Sigmoid colon (tissue), 7 donors: ENCODE measurements around the gene SGO2. TPM values are rescaled to one million over a fixed set of nuclear protein-coding genes. Genes with fewer than 3 reads are reported as not detected.
"Not testable (repeated sequence)": the region's sequence is repeated elsewhere in the genome, so short reads cannot be mapped to it uniquely, and the experiment has no call there.

Source experiments
- DNase-seq: peaks from one replicate; pipeline ENCODE4 v3.0.0-alpha.2; 2019
- H3K27ac ChIP-seq, 4 donors: fragments of 200-600 bp; sonication (generic); one replicate each; pipeline ENCODE4 v1.5.1; 2016 to 2019; ENCODE audit warnings: mild to moderate bottlenecking in 1 of 4
- H3K27me3 ChIP-seq, 3 donors: fragments of 200-600 bp; sonication (generic); one replicate each; pipeline ENCODE4 v1.5.1; 2019; ENCODE audit warnings: mild to moderate bottlenecking in 1 of 3
- H3K36me3 ChIP-seq, 4 donors: fragments of 200-600 bp; sonication (generic); one replicate each; pipeline ENCODE4 v1.5.1; 2016 to 2019
- H3K4me1 ChIP-seq, 4 donors: fragments of 200-600 bp; sonication (generic); one replicate each; pipeline ENCODE4 v1.5.1; 2017 to 2019
- H3K4me3 ChIP-seq, 4 donors: fragments of 200-600 bp; sonication (generic); one replicate each; pipeline ENCODE4 v1.5.1; 2017 to 2019; ENCODE audit warnings: mild to moderate bottlenecking in 2 of 4, moderate library complexity in 1 of 4
- H3K9me3 ChIP-seq, 4 donors: fragments of 200-600 bp in 3 of 4; sonication (generic) in 3 of 4; one replicate each; pipeline versions ENCODE4 v1.5.1 to v1.6.1; 2013 to 2019
- EP300 ChIP-seq, 4 donors: sonication (generic); formaldehyde crosslinking; IDR thresholded peaks; one replicate each; pipeline ENCODE4 v1.6.1; 2017; ENCODE audit warnings: antibody characterized with exemption in 4 of 4
- POLR2A ChIP-seq, 2 donors: fragments of 450-650 bp; IDR thresholded peaks; one replicate each; pipeline ENCODE4 v1.6.1; 2016; ENCODE audit warnings: antibody characterized with exemption in 2 of 2, mild to moderate bottlenecking in 2 of 2, moderate library complexity in 2 of 2
- POLR2AphosphoS5 ChIP-seq, 4 donors: sonication (generic); formaldehyde crosslinking; IDR thresholded peaks; one replicate each; pipeline ENCODE4 v1.6.1; 2017; ENCODE audit warnings: antibody characterized with exemption in 4 of 4
- WGBS, 2 donors: extraction: QIAGEN DNeasy Blood & Tissue Kit; methylation state at CpG; one replicate each; pipeline ENCODE4 v1.1.7; 2013; 5-methylcytosine and 5-hydroxymethylcytosine counted together
- intact Hi-C: fragments of 100-400 bp; cut with DNase I; formaldehyde crosslinking; loops from one replicate; pipeline ENCODE4 v1.15.1; 2023
- polyA plus RNA-seq, 3 donors: library from polyadenylated mRNA; stranded (reverse); fragments of 200-250 nt; gene quantifications; one replicate each; pipeline ENCODE4 v1.2.3, GENCODE V29; 2013
- total RNA-seq, 4 donors: library from RNA; depleted of rRNA; stranded (reverse); fragments of >200 nt; gene quantifications; one replicate each; pipeline ENCODE4 v1.1.0, GENCODE V29; 2016
- TF ChIP-seq, protein P1 (sequence below), 4 experiments: fragments of 450-650 bp in 3 of 4; fragments of 200-600 bp in 1 of 4; IDR thresholded peaks; one replicate each; pipeline ENCODE4 v1.5.1; 2016 to 2019; ENCODE audit warnings: antibody characterized with exemption in 4 of 4, mild to moderate bottlenecking in 3 of 4, moderate library complexity in 2 of 4
- donor health status: healthy with polysubstance abuse.
- donor health status: Bipolar disorder and iron deficiency.
- donor health status: healthy.

Gene SGO2
- total and polyA plus RNA-seq, 7 donors = 0.60 to 5.0 (median 2.2) TPM

DNA sequence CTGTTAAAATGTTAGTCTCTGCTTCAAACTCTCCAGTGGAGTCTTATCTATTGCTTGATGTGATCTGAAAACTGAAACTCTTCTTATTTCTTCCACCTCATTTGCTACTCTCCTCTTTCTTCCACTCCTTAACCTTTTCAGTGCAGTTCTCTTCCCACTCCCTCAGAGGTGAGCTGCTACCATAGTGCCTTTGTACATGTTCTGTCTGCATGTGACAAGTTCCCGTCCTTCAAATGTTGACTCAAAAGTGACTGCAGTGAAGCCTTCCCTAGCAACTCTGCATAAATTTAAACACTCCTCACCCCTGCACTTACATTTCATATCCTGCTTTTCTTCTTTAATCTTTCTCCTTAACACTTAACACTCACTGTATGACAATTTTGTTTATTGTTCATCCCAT lies 12.1 kb downstream of the SGO2 start:
- no peaks in the 10 kb centered on the region for H3K27me3 ChIP-seq
- H3K4me3 ChIP-seq = no peak overlapping the region
- H3K4me1 ChIP-seq = no peaks in the 10 kb centered on the region
- 86 to 97% methylated on average over 1 of the region's 1 CpG for WGBS, 2 donors
- no peak for DNase-seq
- H3K9me3 ChIP-seq = no peaks in the 10 kb centered on the region
- no peaks in the 10 kb centered on the region for H3K36me3 ChIP-seq
- intact Hi-C loops = no loop called here
- TF ChIP-seq POLR2AphosphoS5 (IDR thresholded peaks at IDR 0.05) = no peak
- no peak overlapping the region for H3K27ac ChIP-seq

DNA sequence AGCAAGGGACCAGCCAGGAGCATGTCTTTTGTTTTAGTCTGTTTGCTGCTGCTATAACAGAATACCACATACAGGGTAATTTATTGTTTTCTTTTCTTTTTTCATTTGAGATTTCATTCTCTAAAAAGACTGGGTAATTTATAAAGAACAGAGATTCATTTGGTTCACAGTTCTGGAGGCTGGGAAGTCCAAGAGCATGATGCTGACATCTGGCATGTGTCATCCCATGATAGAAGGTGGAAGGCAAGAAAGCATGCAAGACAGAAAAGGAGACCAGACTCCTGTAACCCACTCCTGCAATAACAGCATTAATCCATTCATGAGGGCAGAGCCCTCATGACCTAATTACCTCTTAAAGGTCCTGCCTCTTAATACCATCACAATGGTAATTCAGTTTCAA lies 14.8 kb downstream of the SGO2 start:
- H3K4me3 ChIP-seq = no peak overlapping the region
- no peaks in the 10 kb centered on the region for H3K27me3 ChIP-seq
- no peak overlapping the region for H3K27ac ChIP-seq
- H3K36me3 ChIP-seq = no peaks in the 10 kb centered on the region
- no peaks in the 10 kb centered on the region for H3K9me3 ChIP-seq
- no peak for DNase-seq
- TF ChIP-seq EP300 (IDR thresholded peaks at IDR 0.05) = no peak
- TF ChIP-seq POLR2A (IDR thresholded peaks at IDR 0.05) = no peak
- TF ChIP-seq, protein P1, sequence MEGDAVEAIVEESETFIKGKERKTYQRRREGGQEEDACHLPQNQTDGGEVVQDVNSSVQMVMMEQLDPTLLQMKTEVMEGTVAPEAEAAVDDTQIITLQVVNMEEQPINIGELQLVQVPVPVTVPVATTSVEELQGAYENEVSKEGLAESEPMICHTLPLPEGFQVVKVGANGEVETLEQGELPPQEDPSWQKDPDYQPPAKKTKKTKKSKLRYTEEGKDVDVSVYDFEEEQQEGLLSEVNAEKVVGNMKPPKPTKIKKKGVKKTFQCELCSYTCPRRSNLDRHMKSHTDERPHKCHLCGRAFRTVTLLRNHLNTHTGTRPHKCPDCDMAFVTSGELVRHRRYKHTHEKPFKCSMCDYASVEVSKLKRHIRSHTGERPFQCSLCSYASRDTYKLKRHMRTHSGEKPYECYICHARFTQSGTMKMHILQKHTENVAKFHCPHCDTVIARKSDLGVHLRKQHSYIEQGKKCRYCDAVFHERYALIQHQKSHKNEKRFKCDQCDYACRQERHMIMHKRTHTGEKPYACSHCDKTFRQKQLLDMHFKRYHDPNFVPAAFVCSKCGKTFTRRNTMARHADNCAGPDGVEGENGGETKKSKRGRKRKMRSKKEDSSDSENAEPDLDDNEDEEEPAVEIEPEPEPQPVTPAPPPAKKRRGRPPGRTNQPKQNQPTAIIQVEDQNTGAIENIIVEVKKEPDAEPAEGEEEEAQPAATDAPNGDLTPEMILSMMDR (IDR thresholded peaks at IDR 0.05) = no peak
- no peak for TF ChIP-seq POLR2AphosphoS5 (IDR thresholded peaks at IDR 0.05)
- intact Hi-C loops = no loop called here
- H3K4me1 ChIP-seq = no peaks in the 10 kb centered on the region

DNA sequence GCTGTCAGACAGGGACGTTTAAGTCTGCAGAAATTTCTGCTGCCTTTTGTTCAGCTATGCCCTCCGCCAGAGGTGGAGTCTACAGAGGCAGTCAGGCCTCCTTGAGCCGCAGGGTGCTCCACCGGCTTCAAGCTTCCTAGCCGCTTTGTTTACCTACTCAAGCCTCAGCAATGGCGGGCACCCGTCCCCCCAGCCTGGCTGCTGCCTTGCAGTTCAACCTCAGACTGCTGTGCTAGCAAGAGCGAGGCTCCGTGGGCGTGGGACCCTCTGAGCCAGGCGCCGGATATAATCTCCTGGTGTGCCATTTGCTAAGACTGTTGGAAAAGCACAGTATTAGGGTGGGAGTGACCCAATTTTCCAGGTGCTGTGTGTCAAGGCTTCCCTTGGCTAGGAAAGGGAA lies 40.6 kb downstream of the SGO2 start:
- intact Hi-C loops, H3K4me1 ChIP-seq, DNase-seq, H3K36me3 ChIP-seq, H3K9me3 ChIP-seq, H3K27ac ChIP-seq, H3K4me3 ChIP-seq, H3K27me3 ChIP-seq: not testable (repeated sequence)
- WGBS, 2 donors = 93 to 98% methylated on average over 12 of the region's 12 CpGs

DNA sequence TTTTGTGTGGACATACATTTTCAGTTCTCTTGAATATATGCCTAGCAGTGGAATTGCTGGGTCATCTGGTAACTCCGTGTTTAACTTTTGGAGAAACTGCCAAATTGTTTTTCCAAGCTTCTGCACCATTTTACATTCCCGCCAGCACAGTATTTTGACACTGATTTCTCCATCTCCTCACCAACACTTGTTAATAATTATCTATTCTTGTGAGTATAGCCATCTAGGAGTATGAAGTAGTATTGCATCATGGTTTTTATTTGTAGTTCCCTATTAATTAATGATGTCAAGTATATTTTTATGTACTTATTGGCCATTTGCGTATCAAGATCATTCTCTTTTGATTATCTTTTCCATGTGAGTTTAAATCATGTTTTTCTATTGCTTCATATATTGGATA lies 41.9 kb downstream of the SGO2 start:
- no peak overlapping the region for H3K4me3 ChIP-seq
- no peaks in the 10 kb centered on the region for H3K9me3 ChIP-seq
- no peak overlapping the region for H3K27ac ChIP-seq
- 97 to 98% methylated on average over 3 of the region's 3 CpGs for WGBS, 2 donors
- no peaks in the 10 kb centered on the region for H3K27me3 ChIP-seq
- intact Hi-C loops = no loop called here
- TF ChIP-seq POLR2AphosphoS5 (IDR thresholded peaks at IDR 0.05) (no peak), EP300 (IDR thresholded peaks at IDR 0.05) (no peak), POLR2A (IDR thresholded peaks at IDR 0.05) (no peak)
- TF ChIP-seq, protein P1 (IDR thresholded peaks at IDR 0.05) = no peak
- no peak for DNase-seq
- H3K36me3 ChIP-seq = no peaks in the 10 kb centered on the region
- H3K4me1 ChIP-seq = no peaks in the 10 kb centered on the region

DNA sequence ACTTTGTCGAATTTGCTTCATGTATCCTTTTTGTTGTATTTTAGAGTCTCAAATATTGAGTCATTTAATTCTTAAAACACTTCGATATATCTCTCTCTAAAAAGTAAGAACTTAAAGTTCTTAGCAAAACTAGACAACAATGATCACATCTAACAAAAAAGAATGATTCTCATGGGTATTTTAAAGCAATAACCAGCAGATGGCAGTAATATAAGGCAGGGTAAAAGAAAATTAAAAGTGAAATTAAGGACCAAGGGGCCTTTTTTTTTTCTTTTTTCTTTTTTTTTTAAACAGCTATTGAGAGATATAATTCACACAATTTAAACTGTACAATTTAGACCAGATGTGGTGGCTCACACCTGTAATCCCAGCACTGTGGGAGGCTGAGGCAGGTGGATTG lies 50.0 kb downstream of the SGO2 start:
- Histone ChIP-seq H3K4me1 (no peaks in the 10 kb centered on the region), H3K4me3 (no peak overlapping the region), H3K9me3 (no peaks in the 10 kb centered on the region), H3K36me3 (no peaks in the 10 kb centered on the region), H3K27me3 (no peaks in the 10 kb centered on the region), H3K27ac (no peak overlapping the region)
- TF ChIP-seq POLR2AphosphoS5 (IDR thresholded peaks at IDR 0.05) = no peak
- TF ChIP-seq, protein P1 (IDR thresholded peaks at IDR 0.05) = no peak
- intact Hi-C loops = no loop called here
- no peak for DNase-seq
- WGBS, 2 donors = 82 to 90% methylated on average over 2 of the region's 2 CpGs

DNA sequence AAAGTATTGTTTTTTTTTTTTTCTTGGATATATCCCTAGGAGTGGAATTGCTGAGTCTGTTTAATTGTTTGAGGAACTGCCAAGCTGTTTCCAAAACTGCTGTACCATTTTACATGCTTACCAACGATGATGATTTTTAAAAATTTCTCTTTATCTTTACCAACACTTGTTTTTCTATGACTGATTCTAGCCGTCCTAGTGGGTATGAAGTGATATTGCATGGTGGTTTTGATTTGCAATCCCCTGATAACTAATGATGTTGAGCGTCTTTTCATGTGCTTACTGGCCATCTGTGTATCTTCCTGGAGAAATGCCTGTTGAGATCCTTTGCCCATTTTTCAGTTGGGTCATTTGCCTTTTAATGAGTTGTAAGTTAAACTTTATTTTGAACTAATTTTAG lies 51.0 kb downstream of the SGO2 start:
- intact Hi-C loops = no loop called here
- H3K9me3 ChIP-seq = no peaks in the 10 kb centered on the region
- no peak overlapping the region for H3K4me3 ChIP-seq
- no peaks in the 10 kb centered on the region for H3K4me1 ChIP-seq
- H3K36me3 ChIP-seq = no peaks in the 10 kb centered on the region
- TF ChIP-seq POLR2A (IDR thresholded peaks at IDR 0.05) = no peak
- TF ChIP-seq, protein P1 (IDR thresholded peaks at IDR 0.05) = no peak
- TF ChIP-seq EP300 (IDR thresholded peaks at IDR 0.05) = no peak
- TF ChIP-seq POLR2AphosphoS5 (IDR thresholded peaks at IDR 0.05) = no peak
- WGBS, 2 donors = 91 to 94% methylated on average over 3 of the region's 3 CpGs
- H3K27ac ChIP-seq = no peak overlapping the region
- DNase-seq = no peak
- H3K27me3 ChIP-seq = no peaks in the 10 kb centered on the region
